GM19438 (cell line): Measurements from ENCODE around the gene RALGAPA1.
"Not testable (repeated sequence)": the region's sequence is repeated elsewhere in the genome, so short reads cannot be mapped to it uniquely, and the experiment has no call there.

Experiments
- ATAC-seq: cut with Tn5 transposase; IDR thresholded peaks from one replicate; pipeline ENCODE4 v1.9.1; 2021; ENCODE audit warnings: low read depth; ENCODE audit not compliant: unreplicated experiment

The RALGAPA1 gene

DNA sequence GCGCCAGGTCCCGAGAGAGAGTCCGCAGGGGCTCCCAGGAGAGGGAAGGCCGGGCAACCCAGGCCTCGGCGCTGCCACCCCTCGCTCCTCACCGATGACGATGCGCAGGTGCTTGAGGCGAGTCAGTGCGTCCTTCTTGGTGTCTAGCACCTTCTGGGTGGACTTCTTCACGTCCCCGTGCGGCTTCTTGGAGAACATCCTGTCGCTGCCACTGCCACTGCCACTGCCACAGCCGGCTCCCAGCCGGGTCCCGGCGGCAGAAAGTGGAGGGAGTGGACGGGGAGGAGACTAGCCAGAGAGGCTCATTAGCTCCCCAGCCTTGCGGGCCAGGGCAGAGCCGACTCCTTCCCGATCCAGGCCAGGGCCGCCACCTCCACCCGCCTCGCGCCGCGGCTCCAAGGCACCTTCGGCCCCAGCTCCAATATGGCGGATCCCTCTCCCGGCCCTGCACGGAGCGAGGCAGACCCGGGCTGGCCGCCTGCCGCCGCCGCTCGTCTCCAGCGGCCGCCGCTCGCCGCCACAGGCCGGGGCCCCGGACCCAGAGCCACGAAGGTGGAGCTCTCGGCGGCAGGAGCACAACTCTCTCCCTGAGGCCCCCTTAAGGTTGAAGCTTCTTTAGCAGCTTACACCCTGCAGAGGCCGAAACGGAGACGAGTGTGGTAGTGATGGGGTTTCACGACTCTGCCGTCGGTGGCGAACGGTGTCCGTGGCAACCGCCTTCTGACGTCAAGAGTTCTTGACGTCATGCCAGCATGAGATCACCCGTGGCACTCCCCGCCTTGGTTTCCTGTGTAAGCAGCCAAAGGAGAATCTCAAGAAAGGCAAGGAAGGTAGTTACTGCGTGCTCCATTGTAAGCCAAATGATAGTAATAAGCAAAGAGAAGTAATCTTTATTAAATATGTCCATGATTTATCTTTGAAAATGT, at the start of gene RALGAPA1:
RALGAPA1 (minus strand) TSS at position 658 of the 926 bp plus-strand sequence; CDS start at position 198, 460 bp downstream.
- ATAC-seq: peak; percentile 97

DNA sequence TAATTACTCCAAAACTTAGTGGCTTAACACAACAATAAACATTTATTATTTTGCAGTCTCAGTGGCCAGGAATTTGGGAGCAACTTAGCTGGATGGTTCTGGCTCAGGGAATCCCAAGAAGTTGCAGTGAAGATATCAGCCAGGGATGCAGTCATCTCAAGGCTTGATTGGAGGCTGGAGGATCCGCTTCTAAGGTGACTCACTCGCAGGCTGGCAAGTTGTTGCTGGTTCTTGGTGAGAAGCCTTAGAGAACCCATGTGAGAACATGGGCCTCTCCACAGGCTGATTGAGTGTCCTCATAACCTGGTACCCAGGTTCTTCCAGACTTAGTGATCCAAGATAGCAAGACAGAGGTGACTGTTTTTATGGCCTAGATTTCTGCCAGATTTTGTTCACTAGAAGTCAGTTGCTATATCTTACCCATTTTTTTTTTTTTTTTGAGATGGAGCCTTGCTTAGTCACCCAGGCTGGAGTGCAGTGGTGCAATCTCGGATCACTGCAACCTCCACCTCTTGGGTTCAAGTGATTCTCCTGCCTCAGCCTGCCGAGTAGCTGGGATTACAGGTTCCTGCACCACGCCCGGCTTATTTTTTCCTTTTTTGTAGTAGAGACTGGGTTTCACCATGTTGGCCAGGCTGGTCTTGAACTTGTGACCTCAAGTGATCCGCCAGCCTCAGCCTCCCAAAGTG, 49.6 kb upstream of the RALGAPA1 start:
- ATAC-seq: no peak

DNA sequence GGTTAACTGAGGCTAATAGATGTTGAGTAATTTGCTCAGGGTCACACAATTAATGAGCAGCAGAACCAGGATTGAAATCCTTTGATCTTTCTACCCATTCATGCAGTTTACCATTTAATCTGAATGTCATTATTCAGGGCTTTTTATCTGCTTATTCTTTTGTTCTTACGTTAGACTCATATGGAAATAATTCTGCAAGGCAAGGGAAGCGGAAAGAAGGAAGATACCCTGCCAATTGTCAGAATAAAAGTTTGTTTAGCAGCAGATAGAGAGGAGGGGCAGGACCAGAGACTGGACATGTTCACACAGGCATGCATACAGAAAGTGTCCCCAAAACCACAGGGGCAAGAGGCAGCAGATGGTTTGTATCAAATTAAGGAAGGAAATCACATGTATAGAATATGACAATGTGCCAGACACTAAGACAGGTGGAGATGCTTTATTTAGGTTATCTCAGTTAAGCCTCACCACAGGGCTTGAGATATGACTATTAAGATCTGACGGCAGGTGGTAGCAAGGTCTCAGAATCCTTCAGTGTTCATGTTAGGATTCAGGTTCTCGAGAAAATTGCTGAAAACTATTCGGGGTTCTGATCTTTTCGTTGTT, 46.9 kb upstream of the RALGAPA1 start:
- peak; percentile 89 for ATAC-seq

DNA sequence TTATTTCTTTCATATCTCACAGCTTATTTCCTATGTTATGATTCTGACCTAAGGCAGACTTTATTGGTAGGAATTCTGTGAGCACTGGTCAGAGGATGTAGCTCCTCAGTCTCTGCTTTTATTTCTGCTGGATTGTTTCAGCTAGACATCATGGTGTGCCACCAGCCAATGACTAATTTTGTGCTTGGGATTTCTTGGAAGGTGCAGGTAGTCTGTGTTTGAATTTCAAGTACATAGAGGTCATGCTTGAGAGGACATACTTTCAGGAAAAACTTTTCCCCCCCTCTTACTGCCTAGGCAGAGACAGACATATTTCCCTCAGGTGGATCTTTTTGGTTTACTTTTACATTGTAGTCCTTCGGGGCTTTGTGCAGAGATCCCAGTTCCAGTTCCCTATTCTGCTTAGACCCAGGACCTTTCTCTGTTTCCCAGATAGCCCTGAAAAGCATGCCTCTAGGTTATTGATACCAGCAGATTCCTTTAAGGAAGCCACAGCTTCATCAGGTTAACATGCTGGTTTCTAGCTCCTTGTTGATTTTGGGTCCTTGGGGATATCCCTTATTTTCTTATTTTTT, 45.7 kb upstream of the RALGAPA1 start:
- no peak for ATAC-seq

DNA sequence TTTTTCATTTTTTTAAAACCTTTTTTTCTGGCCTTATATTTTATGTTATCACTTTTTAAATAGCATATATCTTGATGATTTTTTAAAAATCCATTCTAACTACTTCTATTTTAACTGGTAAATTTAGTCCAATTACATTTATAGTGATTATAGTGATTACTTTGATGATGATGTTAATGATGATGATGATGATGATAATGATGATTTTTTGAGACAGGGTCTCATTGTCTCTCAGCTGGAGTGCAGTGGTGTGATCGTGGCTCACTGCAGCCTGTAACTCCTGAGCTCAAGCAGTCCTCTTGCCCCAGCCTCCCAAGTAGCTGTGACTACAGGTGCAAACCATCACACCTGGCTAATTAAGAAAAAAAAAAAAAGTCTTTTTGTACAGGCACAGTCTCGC, 44.1 kb upstream of the RALGAPA1 start:
- no peak for ATAC-seq

DNA sequence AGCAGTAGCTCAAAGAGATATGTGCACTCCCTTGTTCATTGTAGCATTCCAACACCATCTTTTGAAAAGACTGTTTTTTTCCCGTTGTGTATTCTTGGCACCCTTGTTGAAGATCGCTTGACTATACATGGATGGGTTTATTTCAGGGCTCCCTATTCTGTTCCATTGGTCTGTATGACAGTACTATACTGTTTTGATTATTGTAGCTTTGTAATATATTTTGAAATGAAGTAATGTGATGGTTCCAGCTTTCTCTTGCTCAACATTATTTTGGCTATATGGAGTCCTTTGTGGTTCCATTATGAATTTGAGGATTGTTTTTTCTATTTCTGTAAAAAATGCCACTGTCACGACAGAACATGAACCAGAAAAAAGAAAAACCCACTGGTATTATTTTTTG, 42.7 kb upstream of the RALGAPA1 start:
- ATAC-seq: no peak

DNA sequence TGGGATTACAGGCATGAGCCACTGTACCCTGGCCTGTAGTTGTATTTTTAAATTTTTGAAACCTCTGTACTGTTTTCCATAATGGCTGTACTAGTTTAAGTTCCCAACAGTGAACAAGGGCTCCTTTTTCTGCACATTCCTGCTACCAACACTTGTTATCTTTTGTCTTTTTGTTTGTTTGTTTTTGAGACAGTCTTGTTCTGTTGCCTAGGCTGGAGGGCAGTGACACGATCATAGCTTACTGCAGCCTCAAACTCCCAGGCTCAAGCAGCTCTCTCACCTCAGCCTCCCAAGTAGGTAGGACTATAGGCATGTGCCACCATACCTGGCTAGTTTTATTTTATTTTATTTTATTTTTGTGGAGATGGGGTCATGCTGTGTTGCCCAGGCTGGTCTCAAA, 40.0 kb upstream of the RALGAPA1 start:
- ATAC-seq: no peak

DNA sequence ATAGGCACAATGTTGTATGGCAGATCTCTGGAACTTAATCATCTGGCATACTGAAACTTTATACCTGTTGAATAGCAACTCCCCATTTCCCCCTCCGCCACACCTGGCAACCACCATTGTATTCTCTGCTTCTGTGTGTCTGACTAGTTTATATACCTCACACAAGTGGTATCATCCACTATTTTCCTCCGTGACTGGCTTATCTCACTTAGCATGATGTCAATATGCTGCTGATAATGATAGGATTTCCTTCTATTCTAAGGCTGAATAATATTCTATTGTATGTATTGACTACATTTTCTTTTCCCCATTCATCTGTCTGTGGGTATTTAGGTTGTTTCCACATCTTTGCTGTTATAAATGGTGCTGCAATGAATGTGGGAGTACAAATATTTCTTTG, 38.5 kb upstream of the RALGAPA1 start:
- no peak for ATAC-seq

DNA sequence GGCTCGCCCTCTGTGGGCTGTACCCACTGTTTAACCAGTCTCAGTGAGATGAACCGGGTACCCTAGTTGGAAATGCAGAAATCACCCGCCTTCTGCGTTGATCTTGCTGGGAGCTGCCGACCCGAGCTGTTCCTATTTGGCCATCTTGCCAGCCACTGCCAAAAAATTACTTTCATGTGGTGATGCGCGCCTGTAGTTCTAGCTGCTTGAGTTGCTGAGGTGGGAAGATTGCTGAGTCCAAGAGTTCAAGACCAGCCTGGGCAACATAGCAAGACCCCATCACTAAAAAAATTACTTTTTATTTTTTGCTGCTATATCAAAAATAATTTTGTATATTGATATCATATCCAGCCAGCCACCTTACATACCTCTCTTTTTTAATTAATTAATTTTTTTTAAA, 35.4 kb upstream of the RALGAPA1 start:
- no peak for ATAC-seq

DNA sequence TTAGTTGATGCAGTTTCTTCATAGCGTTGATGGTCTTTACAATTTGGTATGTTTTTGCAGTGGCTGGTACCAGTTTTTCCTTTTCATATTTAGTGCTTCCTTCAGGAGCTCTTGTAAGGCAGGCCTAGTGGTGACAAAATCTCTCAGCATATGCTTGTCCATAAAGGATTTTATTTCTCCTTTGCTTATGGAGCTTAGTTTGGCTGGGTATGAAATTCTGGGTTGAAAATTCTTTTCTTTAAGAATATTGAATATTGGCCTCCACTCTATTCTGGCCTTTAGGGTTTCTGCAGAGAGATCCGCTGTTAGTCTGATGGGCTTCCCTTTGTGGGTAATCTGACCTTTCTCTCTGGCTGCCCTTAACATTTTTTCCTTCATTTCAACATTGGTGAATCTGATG, 33.1 kb upstream of the RALGAPA1 start:
- not testable (repeated sequence) for ATAC-seq

DNA sequence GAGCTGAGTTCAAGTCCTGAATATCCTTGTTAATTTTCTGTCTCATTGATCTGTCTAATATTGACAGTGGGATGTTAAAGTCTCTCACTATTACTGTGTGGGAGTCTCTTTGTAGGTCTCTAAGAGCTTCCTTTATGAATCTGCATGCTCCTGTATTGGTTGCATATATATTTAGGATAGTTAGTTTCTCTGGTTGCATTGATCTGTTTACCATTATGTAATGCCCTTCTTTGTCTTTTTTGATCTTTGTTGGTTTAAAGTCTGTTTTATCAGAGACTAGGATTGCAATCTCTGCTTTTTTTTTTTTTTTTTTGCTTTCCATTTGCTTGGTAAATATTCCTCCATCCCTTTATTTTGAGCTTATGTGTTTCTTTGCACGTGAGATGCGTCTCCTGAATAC, 32.6 kb upstream of the RALGAPA1 start:
- ATAC-seq: not testable (repeated sequence)

DNA sequence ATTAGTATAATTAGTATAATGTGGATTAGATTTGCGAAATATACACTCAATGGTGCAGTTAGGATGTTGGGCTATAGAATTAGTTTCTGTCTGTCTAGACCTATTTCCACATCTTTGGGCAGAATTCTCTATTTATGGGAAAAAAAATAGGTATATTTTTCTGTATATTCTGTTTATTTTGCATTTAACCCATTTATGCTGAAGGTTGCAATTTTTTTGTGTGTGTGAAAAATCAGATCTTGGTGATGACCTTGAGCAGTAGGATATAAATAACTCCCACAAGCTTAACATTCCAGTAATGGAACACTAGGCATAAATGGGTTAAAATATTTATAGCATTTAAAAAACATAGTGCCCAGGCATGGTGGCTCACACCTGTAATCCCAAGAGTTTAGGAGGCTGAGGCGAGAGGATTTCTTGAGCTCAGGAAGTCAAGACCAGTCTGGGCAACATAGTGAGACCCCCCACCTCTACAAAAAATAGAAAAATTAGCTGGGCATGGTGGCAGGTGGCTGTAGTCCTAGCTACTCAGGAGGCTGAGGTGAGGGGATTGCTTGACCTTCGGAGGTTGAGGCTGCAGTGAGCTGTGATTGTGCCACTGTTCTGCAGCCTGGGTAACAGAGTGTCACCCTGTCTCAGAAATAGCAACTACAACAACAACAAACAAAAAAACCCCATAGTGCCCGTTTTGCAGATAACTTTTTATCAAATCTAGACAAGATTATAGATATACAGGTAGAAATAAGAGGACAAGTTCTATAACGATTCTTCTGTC, 26.3 kb upstream of the RALGAPA1 start:
- no peak for ATAC-seq

DNA sequence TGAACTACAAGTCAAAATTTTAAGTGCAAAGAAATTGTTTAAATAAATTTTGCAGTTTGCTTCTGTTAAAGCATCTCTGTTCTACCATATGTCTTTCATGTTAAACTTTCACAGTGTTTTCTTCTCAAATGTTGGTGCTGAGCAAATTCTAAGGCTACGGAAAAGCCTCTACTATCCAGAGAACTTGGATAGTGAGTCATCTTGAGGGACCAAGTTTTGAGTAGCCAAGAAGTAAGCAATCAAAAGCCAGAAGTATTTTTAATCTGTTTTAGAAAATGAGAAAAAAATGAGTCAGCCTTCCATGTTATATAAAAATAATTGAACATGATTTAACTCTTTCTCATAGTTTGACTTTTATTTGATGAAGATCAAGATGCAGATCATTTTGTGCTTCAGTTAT, 20.4 kb upstream of the RALGAPA1 start:
- no peak for ATAC-seq

DNA sequence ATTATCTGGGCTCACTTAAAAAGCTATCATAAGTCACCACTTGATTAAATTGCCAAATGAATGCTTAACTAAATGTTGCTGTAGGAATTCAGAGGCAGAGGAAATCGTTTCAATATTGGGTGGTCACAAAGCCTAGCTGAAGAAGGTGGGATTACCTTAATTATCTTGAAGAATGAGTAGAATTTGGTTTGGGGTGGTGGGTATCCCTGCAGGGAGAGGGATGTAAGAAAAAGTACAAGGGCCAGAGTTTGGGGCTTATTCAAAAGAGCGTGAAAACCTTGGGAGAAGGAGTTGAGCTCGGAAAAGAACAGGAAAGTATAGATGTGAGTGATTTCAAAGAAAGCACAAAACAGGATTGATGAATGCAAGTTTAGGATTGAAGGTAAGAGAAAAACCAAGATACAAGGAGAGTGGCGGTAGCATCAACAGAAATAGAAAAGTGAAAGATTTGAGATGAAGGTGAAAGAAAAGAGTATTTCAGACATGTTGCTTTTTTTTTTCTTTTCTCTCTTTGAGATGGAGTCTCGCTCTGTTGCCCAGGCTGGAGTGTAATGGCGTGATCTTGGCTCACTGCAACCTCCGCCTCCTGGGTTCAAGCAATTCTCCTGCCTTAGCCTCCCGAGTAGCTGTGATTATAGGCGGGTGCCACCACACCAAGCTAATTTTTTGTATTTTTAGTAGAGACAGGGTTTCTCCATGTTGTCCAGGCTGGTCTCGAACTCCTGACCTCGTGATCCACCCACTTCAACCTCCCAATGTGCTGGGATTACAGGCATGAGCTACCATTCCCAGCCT, 18.8 kb upstream of the RALGAPA1 start:
- no peak for ATAC-seq

DNA sequence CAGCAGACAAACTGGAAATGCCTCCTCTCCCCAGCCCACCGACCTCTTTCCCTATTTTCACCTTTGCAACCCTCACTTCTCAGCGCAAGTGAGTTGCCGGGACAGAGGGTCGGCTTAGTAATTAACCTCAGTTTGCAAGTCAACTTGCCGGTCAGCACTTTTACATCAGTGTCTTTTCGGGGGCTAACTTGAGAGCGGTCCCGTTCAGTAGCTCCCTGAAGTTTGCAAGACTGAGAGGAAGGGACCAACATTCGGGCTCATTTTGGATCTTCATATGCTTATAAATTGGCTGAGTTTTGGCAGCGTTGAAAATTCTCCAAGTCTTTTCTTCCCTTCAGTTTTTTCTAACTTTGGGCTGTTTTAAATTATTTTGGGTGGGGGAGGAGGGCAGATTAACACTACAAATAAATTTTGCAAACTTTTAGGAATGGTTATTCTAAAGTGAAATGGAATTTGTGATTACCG, 17.9 kb upstream of the RALGAPA1 start:
- no peak for ATAC-seq

DNA sequence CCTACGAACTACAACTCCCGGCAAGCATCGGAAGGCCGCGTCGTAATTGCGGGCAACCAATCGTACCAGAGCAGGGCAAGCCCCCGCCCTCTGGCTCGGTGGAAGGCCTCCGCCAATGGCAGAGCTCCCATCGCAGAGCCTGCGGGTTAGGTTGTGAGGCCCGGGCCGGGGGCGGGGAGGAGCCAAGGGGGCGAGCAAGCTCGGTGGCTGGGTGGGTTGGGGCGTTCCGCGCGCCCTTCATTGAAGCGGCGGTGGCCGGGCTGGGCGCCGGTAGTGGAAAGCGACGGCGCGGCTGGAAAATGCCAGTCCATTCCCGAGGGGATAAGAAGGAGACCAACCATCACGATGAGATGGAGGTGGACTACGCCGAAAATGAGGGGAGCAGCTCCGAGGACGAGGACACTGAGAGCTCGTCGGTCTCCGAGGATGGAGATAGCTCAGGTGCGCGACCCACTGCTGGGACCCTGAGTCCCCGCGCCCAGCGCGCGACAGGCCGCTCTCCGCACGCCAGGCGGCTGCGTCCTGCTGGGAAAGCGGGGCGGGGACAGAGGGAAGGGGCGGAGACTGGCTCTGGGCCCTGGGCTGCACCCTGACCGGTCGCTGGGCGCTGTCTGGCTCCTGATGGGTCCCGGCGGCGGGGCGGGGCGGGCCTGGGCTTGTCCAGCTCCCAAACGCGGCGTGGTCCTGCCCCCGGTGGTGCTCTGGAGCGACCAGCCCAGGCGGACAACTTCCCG, 17.3 kb upstream of the RALGAPA1 start, which contains the start of gene BRMS1L:
BRMS1L (plus strand) TSS at position 121 of the 734 bp plus-strand sequence; CDS start at position 300, 179 bp downstream.
- ATAC-seq: peak; percentile 95

DNA sequence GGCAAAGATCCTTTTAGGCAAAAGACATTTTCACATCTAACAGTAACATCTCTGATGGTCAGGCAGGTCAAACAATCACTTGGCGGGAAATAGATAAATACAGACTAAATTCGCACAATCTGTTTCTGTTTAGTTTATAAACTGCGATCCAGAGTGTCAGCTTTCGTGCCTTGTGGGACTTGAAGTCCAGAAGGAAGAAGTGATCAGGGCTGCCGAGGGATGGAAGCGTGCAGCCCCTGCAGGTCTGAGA, 16.8 kb upstream of the RALGAPA1 start:
- no peak for ATAC-seq

DNA sequence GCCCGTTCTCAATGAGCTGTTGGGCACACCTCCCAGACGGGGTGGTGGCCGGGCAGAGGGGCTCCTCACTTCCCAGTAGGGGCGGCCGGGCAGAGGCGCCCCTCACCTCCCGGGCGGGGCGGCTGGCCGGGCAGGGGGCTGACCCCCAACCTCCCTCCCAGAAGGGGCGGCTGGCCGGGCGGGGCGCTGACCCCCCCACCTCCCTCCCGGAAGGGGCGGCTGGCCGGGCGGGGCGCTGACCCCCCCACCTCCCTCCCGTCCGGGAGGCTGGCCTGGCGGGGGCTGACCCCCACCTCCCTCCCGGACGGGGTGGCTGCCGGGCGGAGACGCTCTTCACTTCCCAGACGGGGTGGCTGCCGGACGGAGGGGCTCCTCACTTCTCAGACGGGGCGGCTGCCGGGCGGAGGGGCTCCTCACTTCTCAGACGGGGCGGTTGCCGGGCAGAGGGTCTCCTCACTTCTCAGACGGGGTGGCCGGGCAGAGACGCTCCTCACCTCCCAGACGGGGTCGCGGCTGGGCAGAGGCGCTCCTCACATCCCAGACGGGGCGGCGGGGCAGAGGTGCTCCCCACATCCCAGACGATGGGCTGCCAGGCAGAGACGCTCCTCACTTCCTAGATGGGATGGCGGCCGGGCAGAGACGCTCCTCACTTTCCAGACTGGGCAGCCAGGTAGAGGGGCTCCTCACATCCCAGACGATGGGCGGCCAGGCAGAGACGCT, 15.5 kb upstream of the RALGAPA1 start:
- not testable (repeated sequence) for ATAC-seq
